Peyer's patch (tissue), 4 donors: ENCODE measurements around the gene NNT.

Experiments
- CTCF ChIP-seq, 6 experiments: fragments of 450-650 bp in 4 of 6; fragments of 200-600 bp in 2 of 6; sonication (generic) in 1 of 6; IDR thresholded peaks; one replicate each; pipeline ENCODE4 v1.5.1; 2017 to 2019; ENCODE audit warnings: antibody characterized with exemption in 6 of 6, mild to moderate bottlenecking in 3 of 6, moderate library complexity in 1 of 6
- POLR2A ChIP-seq, 2 donors: fragments of 450-650 bp; IDR thresholded peaks; one replicate each; pipeline ENCODE4 v1.5.1; 2017; ENCODE audit warnings: antibody characterized with exemption in 2 of 2, mild to moderate bottlenecking in 2 of 2, moderate library complexity in 2 of 2

- TF ChIP-seq CTCF (IDR thresholded peaks at IDR 0.05) (no peak), POLR2A (IDR thresholded peaks at IDR 0.05) (no peak)
These were observed 56.1 kb downstream of the NNT start for GRCh38 chr5:43659075-43659474.
